ENCODE measurements around the gene PRDM16. TPM values are rescaled to one million over a fixed set of nuclear protein-coding genes. Genes with fewer than 3 reads are reported as not detected.
"Not testable (repeated sequence)": the region's sequence is repeated elsewhere in the genome, so short reads cannot be mapped to it uniquely, and the experiment has no call there.

Gene PRDM16
- total RNA-seq, 1 experiment from 2014 or later, result 22.3 TPM

DNA sequence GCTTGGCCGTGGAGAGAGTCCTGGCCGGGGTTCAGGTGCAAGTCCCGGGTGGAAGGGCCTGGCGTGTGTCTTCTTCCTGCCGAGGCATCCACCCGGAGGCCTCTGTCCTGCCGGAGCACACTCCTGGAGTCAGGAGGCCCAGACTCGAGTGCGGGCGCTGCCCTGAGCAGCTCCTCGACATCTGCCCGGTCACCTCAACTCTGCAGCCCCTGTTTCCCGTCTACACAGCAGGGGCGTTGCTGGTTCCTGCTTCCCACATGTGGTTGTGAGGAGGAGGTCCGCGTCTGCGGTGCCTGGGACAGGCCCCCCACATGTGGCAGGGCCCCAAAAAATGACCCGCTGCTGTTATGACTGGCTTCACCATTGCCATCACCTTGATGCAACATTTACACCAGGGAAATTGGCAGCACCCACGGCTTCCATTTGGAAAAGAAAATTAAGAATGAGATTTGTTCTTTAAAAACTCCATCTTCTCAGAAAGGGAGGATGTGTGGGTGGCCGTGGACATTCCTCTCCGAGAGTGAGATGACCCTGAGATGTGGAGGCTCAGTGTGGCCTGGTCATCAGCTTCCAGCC, 169.8 kb downstream of the PRDM16 start:
- DNase-seq (ENCODE audit: low read depth, low spot score), result no peak
- no peaks in the 10 kb centered on the region for H3K36me3 ChIP-seq (ENCODE audit: control insufficient read depth, insufficient read depth, low read length)
- H3K27me3 ChIP-seq (ENCODE audit: control insufficient read depth, insufficient read depth, low read length), result no peaks in the 10 kb centered on the region
- no peaks in the 10 kb centered on the region for H3K4me1 ChIP-seq (ENCODE audit: control insufficient read depth, insufficient read depth, low read length)
- H3K27ac ChIP-seq (ENCODE audit: low read length), result no peak overlapping the region
- ATAC-seq, result no peak
- no peak overlapping the region for H3K4me3 ChIP-seq (ENCODE audit: low read depth in 2 of 2, low read length in 2 of 2)
- CTCF ChIA-PET, result no interaction called here
- TF ChIP-seq, protein P1, sequence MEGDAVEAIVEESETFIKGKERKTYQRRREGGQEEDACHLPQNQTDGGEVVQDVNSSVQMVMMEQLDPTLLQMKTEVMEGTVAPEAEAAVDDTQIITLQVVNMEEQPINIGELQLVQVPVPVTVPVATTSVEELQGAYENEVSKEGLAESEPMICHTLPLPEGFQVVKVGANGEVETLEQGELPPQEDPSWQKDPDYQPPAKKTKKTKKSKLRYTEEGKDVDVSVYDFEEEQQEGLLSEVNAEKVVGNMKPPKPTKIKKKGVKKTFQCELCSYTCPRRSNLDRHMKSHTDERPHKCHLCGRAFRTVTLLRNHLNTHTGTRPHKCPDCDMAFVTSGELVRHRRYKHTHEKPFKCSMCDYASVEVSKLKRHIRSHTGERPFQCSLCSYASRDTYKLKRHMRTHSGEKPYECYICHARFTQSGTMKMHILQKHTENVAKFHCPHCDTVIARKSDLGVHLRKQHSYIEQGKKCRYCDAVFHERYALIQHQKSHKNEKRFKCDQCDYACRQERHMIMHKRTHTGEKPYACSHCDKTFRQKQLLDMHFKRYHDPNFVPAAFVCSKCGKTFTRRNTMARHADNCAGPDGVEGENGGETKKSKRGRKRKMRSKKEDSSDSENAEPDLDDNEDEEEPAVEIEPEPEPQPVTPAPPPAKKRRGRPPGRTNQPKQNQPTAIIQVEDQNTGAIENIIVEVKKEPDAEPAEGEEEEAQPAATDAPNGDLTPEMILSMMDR (IDR thresholded peaks at IDR 0.05), result no peak
- TF ChIP-seq, protein P2, sequence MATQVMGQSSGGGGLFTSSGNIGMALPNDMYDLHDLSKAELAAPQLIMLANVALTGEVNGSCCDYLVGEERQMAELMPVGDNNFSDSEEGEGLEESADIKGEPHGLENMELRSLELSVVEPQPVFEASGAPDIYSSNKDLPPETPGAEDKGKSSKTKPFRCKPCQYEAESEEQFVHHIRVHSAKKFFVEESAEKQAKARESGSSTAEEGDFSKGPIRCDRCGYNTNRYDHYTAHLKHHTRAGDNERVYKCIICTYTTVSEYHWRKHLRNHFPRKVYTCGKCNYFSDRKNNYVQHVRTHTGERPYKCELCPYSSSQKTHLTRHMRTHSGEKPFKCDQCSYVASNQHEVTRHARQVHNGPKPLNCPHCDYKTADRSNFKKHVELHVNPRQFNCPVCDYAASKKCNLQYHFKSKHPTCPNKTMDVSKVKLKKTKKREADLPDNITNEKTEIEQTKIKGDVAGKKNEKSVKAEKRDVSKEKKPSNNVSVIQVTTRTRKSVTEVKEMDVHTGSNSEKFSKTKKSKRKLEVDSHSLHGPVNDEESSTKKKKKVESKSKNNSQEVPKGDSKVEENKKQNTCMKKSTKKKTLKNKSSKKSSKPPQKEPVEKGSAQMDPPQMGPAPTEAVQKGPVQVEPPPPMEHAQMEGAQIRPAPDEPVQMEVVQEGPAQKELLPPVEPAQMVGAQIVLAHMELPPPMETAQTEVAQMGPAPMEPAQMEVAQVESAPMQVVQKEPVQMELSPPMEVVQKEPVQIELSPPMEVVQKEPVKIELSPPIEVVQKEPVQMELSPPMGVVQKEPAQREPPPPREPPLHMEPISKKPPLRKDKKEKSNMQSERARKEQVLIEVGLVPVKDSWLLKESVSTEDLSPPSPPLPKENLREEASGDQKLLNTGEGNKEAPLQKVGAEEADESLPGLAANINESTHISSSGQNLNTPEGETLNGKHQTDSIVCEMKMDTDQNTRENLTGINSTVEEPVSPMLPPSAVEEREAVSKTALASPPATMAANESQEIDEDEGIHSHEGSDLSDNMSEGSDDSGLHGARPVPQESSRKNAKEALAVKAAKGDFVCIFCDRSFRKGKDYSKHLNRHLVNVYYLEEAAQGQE (IDR thresholded peaks at IDR 0.05; ENCODE audit: insufficient read depth in 1 of 2, low read depth in 2 of 2, low read length in 1 of 2), result no peak
- no peak for TF ChIP-seq POLR2AphosphoS5 (IDR thresholded peaks at IDR 0.05; ENCODE audit: low read depth, low read length)
- TF ChIP-seq SIN3A (IDR thresholded peaks at IDR 0.05; ENCODE audit: borderline replicate concordance, insufficient read depth, low read depth, low read length), result no peak
- no peak for TF ChIP-seq TCF7L2 (IDR thresholded peaks at IDR 0.05; ENCODE audit: low read depth, low read length)
- BruUV-seq (replicated peaks), result no TSS peak
- H3K9me3 ChIP-seq (ENCODE audit: control insufficient read depth, insufficient read depth, low read depth, low read length), result no peaks in the 10 kb centered on the region
- intact Hi-C loops (cut with micrococcal nuclease; ENCODE audit: unreplicated experiment) (no loop called here), in situ Hi-C loops (cut with HindIII; ENCODE audit: low pct_unique_long_range_greater_than_20kb, low sequenced_read_pairs) (no loop called here)
- POLR2A ChIA-PET, result no interaction called here

DNA sequence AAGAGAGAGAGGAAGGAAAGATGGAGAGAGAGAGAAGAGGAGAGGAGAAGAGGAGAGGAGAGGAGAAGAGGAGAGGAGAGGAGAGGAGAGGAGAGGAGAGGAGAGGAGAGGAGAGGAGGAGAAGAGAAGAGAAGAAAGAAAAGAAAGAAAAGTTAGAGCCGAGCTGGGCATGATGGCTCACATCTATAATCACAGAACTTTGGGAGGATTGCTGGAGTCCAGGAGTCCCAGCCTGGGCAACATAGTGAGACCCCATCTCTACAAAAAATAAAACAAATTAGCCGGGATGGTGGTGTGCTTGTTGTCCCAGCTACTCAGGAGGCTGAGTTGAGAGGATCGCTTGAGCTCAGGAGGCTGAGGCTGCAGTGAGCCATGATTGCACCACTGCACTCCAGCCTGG, 171.0 kb downstream of the PRDM16 start:
- H3K4me1 ChIP-seq (ENCODE audit: control insufficient read depth, insufficient read depth, low read length); DNase-seq (ENCODE audit: low read depth, low spot score); H3K36me3 ChIP-seq (ENCODE audit: control insufficient read depth, insufficient read depth, low read length); BruUV-seq (replicated peaks); ATAC-seq; intact Hi-C loops (cut with micrococcal nuclease; ENCODE audit: unreplicated experiment); H3K9me3 ChIP-seq (ENCODE audit: control insufficient read depth, insufficient read depth, low read depth, low read length); H3K27me3 ChIP-seq (ENCODE audit: control insufficient read depth, insufficient read depth, low read length); in situ Hi-C loops (cut with HindIII; ENCODE audit: low pct_unique_long_range_greater_than_20kb, low sequenced_read_pairs); H3K27ac ChIP-seq (ENCODE audit: low read length); H3K4me3 ChIP-seq (ENCODE audit: low read depth in 2 of 2, low read length in 2 of 2): not testable (repeated sequence)
- ChIA-PET CTCF (interaction anchor here (0.6 kb wide), 1 partner anchor 180 kb away, joined by 3 read pairs; no protein-coding TSS in a partner anchor), POLR2A (interaction anchor here (0.7 kb wide), 1 partner anchor 48 kb away, joined by 9 read pairs; no protein-coding TSS in a partner anchor)

DNA sequence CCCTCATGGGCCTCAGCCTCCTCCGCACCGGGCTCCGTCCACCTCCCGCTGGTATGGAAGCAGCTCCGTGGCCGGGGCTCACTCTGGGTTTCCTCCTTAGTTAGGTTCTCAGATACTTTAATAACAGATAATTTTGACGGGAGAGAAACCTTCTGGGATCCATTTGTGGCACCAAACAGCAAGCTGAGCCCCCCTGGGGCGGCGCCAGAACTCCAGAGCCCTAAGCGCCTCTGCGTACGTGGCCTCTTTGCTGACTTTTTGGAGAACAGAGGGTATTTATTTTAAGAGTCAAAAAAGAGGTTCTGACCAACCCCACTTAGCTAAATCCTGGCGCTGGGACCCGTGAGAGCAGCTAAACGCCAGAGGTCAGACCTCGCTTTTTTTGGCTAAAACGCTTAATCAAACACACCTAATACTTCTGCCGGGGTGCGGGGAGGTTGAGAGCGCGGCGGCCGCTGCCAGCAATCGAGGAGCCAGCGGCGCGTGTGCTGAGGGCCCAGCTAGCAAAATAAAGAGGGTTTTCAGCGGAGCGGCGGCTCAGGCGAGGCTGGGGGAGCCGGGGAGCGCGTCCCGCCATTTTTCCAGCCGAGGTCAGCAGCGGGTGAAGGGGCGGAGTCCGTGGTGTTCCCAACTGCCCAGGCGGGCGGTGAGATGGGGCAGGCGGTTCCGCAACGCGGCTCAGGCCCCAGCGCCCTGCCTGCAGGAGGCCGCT, 171.7 kb downstream of the PRDM16 start:
- Histone ChIP-seq H3K4me3 (ENCODE audit: low read depth in 2 of 2, low read length in 2 of 2) (no peak overlapping the region), H3K36me3 (ENCODE audit: control insufficient read depth, insufficient read depth, low read length) (no peaks in the 10 kb centered on the region), H3K4me1 (ENCODE audit: control insufficient read depth, insufficient read depth, low read length) (no peaks in the 10 kb centered on the region), H3K9me3 (ENCODE audit: control insufficient read depth, insufficient read depth, low read depth, low read length) (no peaks in the 10 kb centered on the region), H3K27me3 (ENCODE audit: control insufficient read depth, insufficient read depth, low read length) (no peaks in the 10 kb centered on the region), H3K27ac (ENCODE audit: low read length) (no peak overlapping the region)
- ChIA-PET CTCF (interaction anchor here (0.6 kb wide), 1 partner anchor 179 kb away, joined by 3 read pairs; no protein-coding TSS in a partner anchor), POLR2A (interaction anchor here (0.7 kb wide), 1 partner anchor 49 kb away, joined by 9 read pairs; no protein-coding TSS in a partner anchor)
- no peak for DNase-seq (ENCODE audit: low read depth, low spot score)
- ATAC-seq, result no peak
- in situ Hi-C loops (cut with HindIII; ENCODE audit: low pct_unique_long_range_greater_than_20kb, low sequenced_read_pairs) (no loop called here), intact Hi-C loops (cut with micrococcal nuclease; ENCODE audit: unreplicated experiment) (no loop called here)
- no TSS peak for BruUV-seq (replicated peaks)
- no peak for TF ChIP-seq POLR2AphosphoS5 (IDR thresholded peaks at IDR 0.05; ENCODE audit: low read depth, low read length)
- TF ChIP-seq TCF7L2 (IDR thresholded peaks at IDR 0.05; ENCODE audit: low read depth, low read length), result no peak
- no peak for TF ChIP-seq SIN3A (IDR thresholded peaks at IDR 0.05; ENCODE audit: borderline replicate concordance, insufficient read depth, low read depth, low read length)
- TF ChIP-seq, protein P1 (IDR thresholded peaks at IDR 0.05), result no peak
- TF ChIP-seq, protein P2 (IDR thresholded peaks at IDR 0.05; ENCODE audit: insufficient read depth in 1 of 2, low read depth in 2 of 2, low read length in 1 of 2), result no peak
